GM18499 (cell line): Measurements from ENCODE around the gene SMCO1.
"Not testable (repeated sequence)": the region's sequence is repeated elsewhere in the genome, so short reads cannot be mapped to it uniquely, and the experiment has no call there.

Source experiments
- ATAC-seq: cut with Tn5 transposase; IDR thresholded peaks from one replicate; pipeline ENCODE4 v1.9.1; 2021; ENCODE audit warnings: moderate number of reproducible peaks; ENCODE audit not compliant: insufficient read depth, unreplicated experiment

SMCO1 gene

DNA sequence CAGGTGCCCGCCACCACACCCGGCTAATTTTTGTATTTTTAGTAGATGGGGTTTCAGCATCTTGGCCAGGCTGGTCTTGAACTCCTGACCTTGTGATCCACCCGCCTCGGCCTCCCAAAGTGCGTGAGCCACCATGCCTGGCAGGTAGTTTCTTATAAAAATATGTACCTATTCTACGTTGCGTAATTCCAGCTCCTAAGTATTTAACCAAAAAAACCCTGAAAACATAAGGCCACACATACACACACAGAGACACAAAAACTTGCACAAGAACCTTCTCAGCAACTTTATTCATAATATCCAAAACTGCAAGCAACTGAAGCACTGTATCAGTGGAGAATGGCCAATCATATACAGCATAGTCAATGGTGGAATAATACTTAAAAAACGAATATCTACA is 16.8 kb downstream of the SMCO1 start:
- no peak for ATAC-seq

DNA sequence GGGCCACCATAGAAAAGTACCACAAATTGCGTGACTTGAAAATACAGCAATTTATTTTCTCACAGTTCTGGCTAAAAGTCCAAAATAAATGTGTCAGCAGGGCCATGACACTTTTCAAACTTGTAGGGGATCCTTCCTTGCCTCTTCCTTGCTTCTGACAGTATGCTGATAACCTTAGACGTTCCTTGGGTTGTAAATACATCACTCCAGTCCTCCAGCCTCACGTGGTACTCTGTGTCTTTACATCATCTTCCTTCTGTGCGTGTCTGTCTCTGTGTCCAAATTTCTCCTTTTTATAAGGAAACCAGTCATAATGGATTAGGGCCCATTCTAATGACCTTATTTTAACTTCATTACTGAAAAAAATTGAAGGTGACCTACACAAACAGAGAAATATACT is 19.0 kb downstream of the SMCO1 start:
- no peak for ATAC-seq

- no peak for ATAC-seq
Observed at GRCh38 chr3:196493292-196493691, 21.9 kb downstream of the SMCO1 start.

DNA sequence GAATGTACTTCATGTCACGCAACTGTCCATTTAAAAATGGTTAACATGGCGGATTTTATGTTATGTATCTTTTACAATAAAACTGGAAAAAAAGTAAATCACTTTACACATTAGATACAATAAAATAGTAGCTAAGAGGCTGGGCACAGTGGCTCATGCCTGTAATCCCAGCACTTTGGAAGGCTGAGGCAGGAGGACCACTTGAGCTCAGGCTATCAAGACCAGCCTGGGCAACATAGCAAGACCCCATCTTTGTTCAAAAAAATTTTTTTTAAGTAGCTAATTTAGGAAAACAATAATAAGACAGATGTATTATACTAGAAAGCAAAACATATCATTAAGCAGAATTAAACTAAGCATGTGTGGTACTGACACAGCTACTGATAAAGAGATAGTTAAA is 23.1 kb downstream of the SMCO1 start:
- no peak for ATAC-seq

DNA sequence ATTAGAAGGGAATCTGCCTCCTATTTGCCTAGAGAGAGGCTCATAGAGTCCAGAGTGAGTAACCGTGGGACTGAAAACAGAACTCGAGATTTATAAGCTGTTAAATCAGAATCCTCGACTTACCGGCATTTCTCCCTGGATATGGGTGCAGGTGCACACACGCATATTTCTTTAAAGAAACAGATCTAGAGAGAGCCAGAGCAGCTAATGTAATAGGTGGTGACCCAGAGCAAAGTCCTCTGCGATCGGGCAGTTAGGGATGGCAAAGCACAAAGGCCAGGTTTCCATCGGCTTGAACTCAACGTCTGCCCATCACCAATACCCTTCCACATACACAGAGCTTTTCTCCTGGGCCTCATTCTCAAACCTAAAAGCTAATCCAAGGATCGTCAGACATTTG is 25.4 kb downstream of the SMCO1 start:
- ATAC-seq: no peak

DNA sequence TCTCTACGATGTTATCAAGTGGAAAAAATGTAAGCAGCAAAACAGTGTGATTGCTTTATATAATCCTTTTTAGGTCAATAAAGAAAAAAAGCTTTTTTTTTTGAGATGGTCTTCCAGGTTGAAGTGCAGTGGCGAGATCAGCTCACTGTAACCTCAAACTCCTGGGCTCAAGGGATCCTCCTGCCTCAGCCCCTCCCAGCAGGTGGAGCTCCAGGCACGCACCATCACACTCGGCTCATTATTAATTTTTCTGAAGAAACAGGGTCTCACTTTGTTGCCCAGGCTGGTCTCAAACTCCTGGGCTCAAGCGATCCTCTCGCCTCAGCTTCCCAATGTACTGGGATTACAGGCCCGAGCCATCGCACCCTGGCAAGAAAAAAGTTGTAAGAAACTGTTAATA is 28.9 kb downstream of the SMCO1 start:
- ATAC-seq: no peak

GRCh38 chr3:196477678-196478077 is 37.5 kb downstream of the SMCO1 start:
- no peak for ATAC-seq

- ATAC-seq: no peak
Observed at GRCh38 chr3:196472286-196472685, 42.9 kb downstream of the SMCO1 start.

GRCh38 chr3:196471551-196471950 is 43.6 kb downstream of the SMCO1 start:
- no peak for ATAC-seq

DNA sequence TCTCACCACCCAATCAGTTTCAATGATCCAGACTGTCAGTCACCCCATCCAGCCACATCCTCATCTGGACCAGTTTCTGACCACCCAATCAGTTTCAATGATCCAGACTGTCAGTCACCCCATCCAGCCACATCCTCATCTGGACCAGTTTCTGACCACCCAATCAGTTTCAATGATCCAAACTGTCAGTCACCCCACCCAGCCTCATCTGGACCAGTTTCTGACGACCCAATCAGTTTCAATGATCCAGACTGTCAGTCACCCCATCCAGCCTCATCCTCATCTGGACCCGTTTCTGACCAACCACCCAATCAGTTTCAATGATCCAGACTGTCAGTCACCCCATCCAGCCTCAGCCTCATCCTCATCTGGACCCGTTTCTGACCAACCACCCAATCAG is 45.0 kb downstream of the SMCO1 start:
- ATAC-seq: not testable (repeated sequence)

- ATAC-seq: no peak
Observed at GRCh38 chr3:196463804-196464203, 51.3 kb downstream of the SMCO1 start.

- ATAC-seq: no peak
Observed at GRCh38 chr3:196463478-196463756, 51.7 kb downstream of the SMCO1 start.

GRCh38 chr3:196462680-196463477 is 52.3 kb downstream of the SMCO1 start:
- not testable (repeated sequence) for ATAC-seq

DNA sequence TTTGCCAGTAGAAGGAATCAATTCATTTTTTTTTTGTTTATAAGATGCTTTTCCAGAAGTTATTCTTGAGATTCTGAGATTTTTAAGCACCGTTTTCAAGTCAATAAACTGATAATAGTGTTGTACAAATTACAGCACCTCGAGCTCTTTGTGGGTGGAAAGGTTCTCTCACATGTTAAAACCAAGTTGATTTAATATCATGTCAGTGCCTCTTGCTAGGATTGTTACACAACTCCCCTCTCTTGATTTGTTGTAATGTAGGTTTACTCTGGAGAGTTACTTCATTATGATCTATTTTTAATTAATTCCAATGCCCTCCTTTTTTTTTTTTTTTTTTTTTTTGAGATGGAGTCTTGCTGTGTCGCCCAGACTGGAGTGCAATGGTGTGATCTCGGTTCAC is 57.1 kb downstream of the SMCO1 start:
- no peak for ATAC-seq

DNA sequence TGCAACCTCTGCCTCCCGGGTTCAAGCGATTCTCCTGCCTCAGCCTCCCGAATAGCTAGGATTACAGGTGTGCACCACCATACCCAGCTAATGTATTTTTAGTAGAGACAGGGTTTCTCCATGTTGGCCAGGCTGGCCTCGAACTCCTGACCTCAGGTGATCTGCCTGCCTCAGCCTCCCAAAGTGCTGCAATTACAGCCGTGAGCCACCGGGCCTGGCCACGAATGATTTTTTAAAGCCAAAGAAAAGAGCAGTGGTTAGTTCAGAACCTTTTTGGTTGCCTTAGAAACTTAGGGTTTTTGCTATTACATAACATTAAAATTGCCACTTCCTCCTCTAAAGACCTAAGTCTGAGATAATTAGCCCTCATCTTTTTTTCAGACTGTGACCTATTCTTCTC is 57.7 kb downstream of the SMCO1 start:
- not testable (repeated sequence) for ATAC-seq
